ENCODE results near the gene EIF2B4. TPM values are rescaled to one million over a fixed set of nuclear protein-coding genes. Genes with fewer than 3 reads are reported as not detected.

The EIF2B4 gene
- total and polyA plus RNA-seq, 2 of the 13 experiments (the other 11 are each of a cell fraction or from before 2014, with no cell fraction given) = 91.5 to 96.4 TPM

DNA sequence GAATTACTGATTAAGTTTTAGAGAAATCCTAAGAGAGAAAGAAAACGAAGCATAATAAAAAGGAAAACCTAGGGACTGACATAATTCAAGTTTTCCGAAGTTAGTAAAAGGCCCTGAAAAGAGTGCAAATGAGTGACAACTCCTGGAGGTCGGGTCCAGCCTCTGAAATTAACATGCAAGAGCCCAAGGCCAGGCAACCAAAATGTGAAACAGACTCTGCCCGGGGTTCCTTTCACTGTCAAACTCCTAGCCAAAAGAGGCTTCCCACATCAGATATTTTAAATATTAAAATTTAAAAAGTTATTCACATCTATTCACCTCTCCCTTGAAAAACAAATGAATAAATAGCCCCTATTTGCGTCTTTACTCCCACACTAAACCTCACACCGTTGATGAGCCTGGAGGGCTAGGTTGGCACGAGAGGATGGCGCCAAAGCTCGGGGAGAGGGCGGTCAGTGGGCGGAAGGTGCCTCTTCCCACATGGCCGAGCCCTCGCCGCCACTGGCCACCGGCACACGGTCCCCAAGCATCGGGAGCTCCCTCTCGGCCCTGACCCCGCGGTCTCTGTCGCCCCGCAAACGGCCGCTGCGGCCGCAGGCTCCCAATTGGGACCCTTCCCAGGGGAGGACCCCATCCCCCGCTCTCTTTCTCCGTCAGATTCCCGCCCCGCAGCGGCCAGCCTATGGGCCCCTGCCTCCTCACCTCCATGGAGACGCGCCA is 38.6 kb upstream of the EIF2B4 start (continued):
- TF ChIP-seq ZKSCAN5 (CRISPR knock-in tag; IDR thresholded peaks at IDR 0.05) (no peak), TOE1 (CRISPR knock-in tag; IDR thresholded peaks at IDR 0.05) (no peak), ZBTB20 (CRISPR knock-in tag; IDR thresholded peaks at IDR 0.05; ENCODE audit: borderline replicate concordance, low read depth) (peak; percentile 24; the same call in 1 of the 2 replicates), SMAD9 (CRISPR knock-in tag; IDR thresholded peaks at IDR 0.05) (no peak), AGO2 (optimal IDR thresholded peaks at IDR 0.05; ENCODE audit: low read depth, low read length) (no peak), NCOA2 (CRISPR knock-in tag; IDR thresholded peaks at IDR 0.05) (no peak), ZNF180 (CRISPR knock-in tag; IDR thresholded peaks at IDR 0.05; ENCODE audit: borderline replicate concordance, low read depth) (no peak), MED1 (CRISPR knock-in tag; IDR thresholded peaks at IDR 0.05) (no peak), ZNF501 (CRISPR knock-in tag; IDR thresholded peaks at IDR 0.05) (no peak), SRF (IDR thresholded peaks at IDR 0.05; ENCODE audit: low read depth, low read length) (no peak), ZNF879 (CRISPR knock-in tag; IDR thresholded peaks at IDR 0.05) (no peak), GABPA (IDR thresholded peaks at IDR 0.05; ENCODE audit: low read depth, low read length) (0 out of 2 replicates have a peak, but pooled peaks have one; percentile 0), GABPA (CRISPR knock-in tag; IDR thresholded peaks at IDR 0.05; ENCODE audit: low read depth) (no peak), ZNF615 (CRISPR knock-in tag; IDR thresholded peaks at IDR 0.05; ENCODE audit: borderline replicate concordance) (peak; percentile 82; the same call in 1 of the 2 replicates), ZFY (CRISPR knock-in tag; IDR thresholded peaks at IDR 0.05) (no peak), SMARCE1 (IDR thresholded peaks at IDR 0.05; ENCODE audit: borderline replicate concordance) (no peak), ATF1 (CRISPR knock-in tag; IDR thresholded peaks at IDR 0.05) (no peak), EHMT2 (IDR thresholded peaks at IDR 0.05; ENCODE audit: borderline replicate concordance, low read depth, low read length) (no peak), ZNF776 (CRISPR knock-in tag; IDR thresholded peaks at IDR 0.05) (no peak; the same call in 1 of the 2 replicates), FOXM1 (CRISPR knock-in tag; IDR thresholded peaks at IDR 0.05) (0 out of 2 replicates have a peak, but pooled peaks have one; percentile 9), SP2 (CRISPR knock-in tag; IDR thresholded peaks at IDR 0.05) (no peak), HMGXB4 (CRISPR knock-in tag; IDR thresholded peaks at IDR 0.05; ENCODE audit: borderline replicate concordance in 1 of 2, low read depth in 1 of 2) (no peak), NAIF1 (CRISPR knock-in tag; IDR thresholded peaks at IDR 0.05; ENCODE audit: borderline replicate concordance) (no peak), NFYC (CRISPR knock-in tag; IDR thresholded peaks at IDR 0.05) (no peak), ZNF747 (CRISPR knock-in tag; IDR thresholded peaks at IDR 0.05; ENCODE audit: borderline replicate concordance) (no peak), KLF12 (CRISPR knock-in tag; IDR thresholded peaks at IDR 0.05; ENCODE audit: borderline replicate concordance) (no peak), ERF (CRISPR knock-in tag; IDR thresholded peaks at IDR 0.05) (no peak; the same call in 1 of the 2 replicates), ZNF17 (CRISPR knock-in tag; IDR thresholded peaks at IDR 0.05) (0 out of 2 replicates have a peak, but pooled peaks have one; percentile 84)
- TF ChIP-seq, protein P1, sequence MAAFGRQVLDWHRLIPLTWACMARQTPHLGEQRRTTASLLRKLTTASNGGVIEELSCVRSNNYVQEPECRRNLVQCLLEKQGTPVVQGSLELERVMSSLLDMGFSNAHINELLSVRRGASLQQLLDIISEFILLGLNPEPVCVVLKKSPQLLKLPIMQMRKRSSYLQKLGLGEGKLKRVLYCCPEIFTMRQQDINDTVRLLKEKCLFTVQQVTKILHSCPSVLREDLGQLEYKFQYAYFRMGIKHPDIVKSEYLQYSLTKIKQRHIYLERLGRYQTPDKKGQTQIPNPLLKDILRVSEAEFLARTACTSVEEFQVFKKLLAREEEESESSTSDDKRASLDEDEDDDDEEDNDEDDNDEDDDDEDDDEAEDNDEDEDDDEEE (CRISPR knock-in tag; IDR thresholded peaks at IDR 0.05) = no peak
